ENCODE measurements around the gene FBRS. TPM values are rescaled to one million over a fixed set of nuclear protein-coding genes. Genes with fewer than 3 reads are reported as not detected.

The FBRS gene
- total RNA-seq, 1 experiment from 2014 or later, result 16.8 TPM

DNA sequence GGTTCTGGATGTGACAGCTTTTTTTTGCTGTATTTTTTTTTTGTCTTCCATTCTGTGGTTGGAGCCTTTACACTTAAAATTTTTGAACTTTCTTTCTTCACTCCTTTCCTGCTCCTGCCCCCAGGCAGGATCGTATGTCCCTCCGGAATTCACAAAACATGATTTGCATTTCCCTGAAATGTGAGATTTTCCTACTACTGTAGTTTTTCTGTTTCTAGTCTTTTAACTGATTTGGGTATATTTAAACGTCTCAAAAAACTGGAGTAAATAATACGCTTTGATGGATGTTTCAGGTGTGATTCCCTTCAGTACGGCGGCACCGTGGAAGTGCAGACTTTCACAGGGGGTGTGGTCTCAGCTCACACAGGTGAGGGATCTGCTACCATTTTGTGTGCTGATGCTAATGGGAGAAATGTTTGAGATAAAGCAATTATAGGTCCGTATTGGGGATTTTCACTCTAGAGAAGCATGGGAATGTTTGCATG is 41.4 kb downstream of the FBRS start:
- Mint-ChIP-seq H3K36me3 (ENCODE audit: insufficient read depth in 1 of 3, low read depth in 3 of 3) (peaks cover 16 to 44% (median 39%) of the 10 kb centered on the region in 3 experiments), H3K27ac (peak overlapping the region; percentile 16 to 99 (median 99); a peak in 6 of 7 replicates), H3K4me3 (peak overlapping the region; percentile 91 to 97), H3K4me1 (peaks cover 14 to 19% of the 10 kb centered on the region in 2 experiments), H3K9me3 (no peaks in the 10 kb centered on the region), H3K27me3 (ENCODE audit: low read depth) (peaks cover 32% of the 10 kb centered on the region)
- TF ChIP-seq, protein P1, sequence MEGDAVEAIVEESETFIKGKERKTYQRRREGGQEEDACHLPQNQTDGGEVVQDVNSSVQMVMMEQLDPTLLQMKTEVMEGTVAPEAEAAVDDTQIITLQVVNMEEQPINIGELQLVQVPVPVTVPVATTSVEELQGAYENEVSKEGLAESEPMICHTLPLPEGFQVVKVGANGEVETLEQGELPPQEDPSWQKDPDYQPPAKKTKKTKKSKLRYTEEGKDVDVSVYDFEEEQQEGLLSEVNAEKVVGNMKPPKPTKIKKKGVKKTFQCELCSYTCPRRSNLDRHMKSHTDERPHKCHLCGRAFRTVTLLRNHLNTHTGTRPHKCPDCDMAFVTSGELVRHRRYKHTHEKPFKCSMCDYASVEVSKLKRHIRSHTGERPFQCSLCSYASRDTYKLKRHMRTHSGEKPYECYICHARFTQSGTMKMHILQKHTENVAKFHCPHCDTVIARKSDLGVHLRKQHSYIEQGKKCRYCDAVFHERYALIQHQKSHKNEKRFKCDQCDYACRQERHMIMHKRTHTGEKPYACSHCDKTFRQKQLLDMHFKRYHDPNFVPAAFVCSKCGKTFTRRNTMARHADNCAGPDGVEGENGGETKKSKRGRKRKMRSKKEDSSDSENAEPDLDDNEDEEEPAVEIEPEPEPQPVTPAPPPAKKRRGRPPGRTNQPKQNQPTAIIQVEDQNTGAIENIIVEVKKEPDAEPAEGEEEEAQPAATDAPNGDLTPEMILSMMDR (conservative IDR thresholded peaks at IDR 0.05), result no peak
- Histone ChIP-seq H3K23me2 (ENCODE audit: insufficient read length, low read depth, low read length, poor library complexity, severe bottlenecking) (peaks cover 9% of the 10 kb centered on the region), H3K4me1 (ENCODE audit: insufficient read depth, low read length) (peaks cover 3% of the 10 kb centered on the region; the same call in 1 of the 2 replicates), H2BK20ac (ENCODE audit: low read depth, low read length, poor library complexity, severe bottlenecking) (no peak overlapping the region), H3K79me2 (ENCODE audit: insufficient read depth, low read length) (peaks cover 9% of the 10 kb centered on the region; the same call in 1 of the 2 replicates), H3K14ac (ENCODE audit: insufficient read depth, low read length) (no peak overlapping the region), H3K18ac (ENCODE audit: insufficient read length, low read depth, low read length) (no peak overlapping the region), H4K8ac (replicated peaks; ENCODE audit: insufficient read length, low read depth, low read length) (no peak overlapping the region), H3K79me1 (ENCODE audit: insufficient read depth, low read depth, low read length, poor library complexity, severe bottlenecking) (peaks cover 7% of the 10 kb centered on the region), H2BK15ac (ENCODE audit: low read depth, low read length) (no peak overlapping the region), H4K5ac (ENCODE audit: insufficient read length, low read depth, low read length) (no peak overlapping the region), H3K27me3 (ENCODE audit: insufficient read depth, low read length) (peaks cover 10% of the 10 kb centered on the region; the same call in 1 of the 2 replicates), H3K23ac (ENCODE audit: insufficient read length, low read depth, low read length) (no peak overlapping the region), H3T11ph (ENCODE audit: low read length) (no peak overlapping the region), H2BK120ac (ENCODE audit: low read depth, low read length, poor library complexity, severe bottlenecking) (no peak overlapping the region), H3K9me3 (ENCODE audit: control insufficient read depth, low read depth, low read length) (no peaks in the 10 kb centered on the region), H2BK5ac (ENCODE audit: insufficient read length, low read length) (no peak overlapping the region), H2AFZ (ENCODE audit: low read length) (no peak overlapping the region), H2AK5ac (ENCODE audit: insufficient read length, low read length) (no peak overlapping the region), H4K20me1 (ENCODE audit: control insufficient read depth, insufficient read depth, insufficient read length) (peaks cover 2% of the 10 kb centered on the region), H3K9ac (ENCODE audit: extremely low read depth, insufficient read length, low read length) (peak overlapping the region; percentile 59), H3K4me2 (ENCODE audit: insufficient read depth, insufficient read length, low read length) (peak overlapping the region; percentile 95), H3K4ac (ENCODE audit: low read depth, low read length) (no peak overlapping the region), H3K27ac (ENCODE audit: insufficient read length, low read depth, low read length) (no peak overlapping the region), H4K91ac (ENCODE audit: insufficient read length, low read depth, low read length) (no peak overlapping the region), H3K56ac (ENCODE audit: insufficient read length, low read depth, low read length) (no peak overlapping the region), H2BK12ac (ENCODE audit: insufficient read length, low read depth, low read length) (no peak overlapping the region)
- WGBS (ENCODE audit: extremely low coverage, insufficient read length, low lambda C conversion rate), result no CpG with 5 or more reads among the region's 8 CpGs
- DNase-seq, result no peak

All from H9 (cell line).